Neural progenitor cell (in vitro differentiated cells): ENCODE results near the gene KRI1. TPM values are rescaled to one million over a fixed set of nuclear protein-coding genes. Genes with fewer than 3 reads are reported as not detected.

Experiments
- DNase-seq: peaks from one replicate; pipeline ENCODE4 v3.0.0-alpha.2; 2016; ENCODE audit warnings: low spot score
- H2AFZ ChIP-seq: fragments of 200-600 bp; sonication (generic); replicated peaks from 2 replicates; pipeline ENCODE4 v1.6.1; 2016; ENCODE audit warnings: antibody characterized with exemption
- H3F3A ChIP-seq: fragments of 200-600 bp; sonication (generic); 2 replicates; pipeline ENCODE4 v1.6.1; 2016; ENCODE audit warnings: antibody characterized with exemption, low read depth
- H3K27ac ChIP-seq: fragments of 200-600 bp; sonication (generic); 2 replicates; pipeline ENCODE4 v1.5.1; 2016; ENCODE audit warnings: mild to moderate bottlenecking
- H3K27me3 ChIP-seq: fragments of 200-600 bp; sonication (generic); 2 replicates; pipeline ENCODE4 v1.6.1; 2016; ENCODE audit warnings: mild to moderate bottlenecking, moderate library complexity
- H3K36me3 ChIP-seq: fragments of 200-600 bp; sonication (generic); 2 replicates; pipeline ENCODE4 v1.5.1; 2016
- H3K4me1 ChIP-seq: fragments of 200-600 bp; sonication (generic); 2 replicates; pipeline ENCODE4 v1.6.1; 2016; ENCODE audit warnings: mixed run types
- H3K4me2 ChIP-seq: fragments of 200-600 bp; sonication (generic); 2 replicates; pipeline ENCODE4 v1.6.1; 2016
- H3K4me3 ChIP-seq: fragments of 200-600 bp; sonication (generic); 2 replicates; pipeline ENCODE4 v1.5.1; 2016
- H3K79me2 ChIP-seq: fragments of 200-600 bp; sonication (generic); 2 replicates; pipeline ENCODE4 v1.6.1; 2016; ENCODE audit warnings: low read depth
- H3K9ac ChIP-seq: fragments of 200-600 bp; sonication (generic); 2 replicates; pipeline ENCODE4 v1.6.1; 2016
- H3K9me3 ChIP-seq: fragments of 200-600 bp; sonication (generic); 2 replicates; pipeline ENCODE4 v1.5.1; 2016; ENCODE audit warnings: low read depth
- H4K20me1 ChIP-seq: fragments of 200-600 bp; sonication (generic); 2 replicates; pipeline ENCODE4 v1.6.1; 2016; ENCODE audit warnings: low read depth
- H3K27ac Mint-ChIP-seq: 3 replicates; pipeline ENCODE4 v1.8.0; 2021; ENCODE audit warnings: mixed read lengths
- H3K27me3 Mint-ChIP-seq: 2 replicates; pipeline ENCODE4 v1.8.0; 2022; ENCODE audit warnings: low read depth, mild to moderate bottlenecking, inconsistent platforms, moderate library complexity, mixed read lengths; ENCODE audit not compliant: insufficient read depth
- H3K36me3 Mint-ChIP-seq: 3 replicates; pipeline ENCODE4 v1.8.0; 2021; ENCODE audit warnings: mixed read lengths
- H3K4me1 Mint-ChIP-seq: 3 replicates; pipeline ENCODE4 v1.8.0; 2021; ENCODE audit warnings: mixed read lengths
- H3K4me3 Mint-ChIP-seq: 3 replicates; pipeline ENCODE4 v1.8.0; 2021; ENCODE audit warnings: mild to moderate bottlenecking, moderate library complexity, mixed read lengths
- H3K9me3 Mint-ChIP-seq: 3 replicates; pipeline ENCODE4 v1.8.0; 2020; ENCODE audit warnings: mixed read lengths
- CTCF ChIP-seq: fragments of 200-600 bp; sonication (generic); IDR thresholded peaks from 2 replicates; pipeline ENCODE4 v1.5.1; 2017; ENCODE audit warnings: antibody characterized with exemption, mild to moderate bottlenecking
- EZH2 ChIP-seq: fragments of 200-600 bp; sonication (generic); IDR thresholded peaks from 2 replicates; pipeline ENCODE4 v1.6.1; 2017; ENCODE audit warnings: antibody characterized with exemption, mild to moderate bottlenecking, moderate library complexity
- EZH2phosphoT487 ChIP-seq: fragments of 200-600 bp; sonication (generic); IDR thresholded peaks from 2 replicates; pipeline ENCODE4 v1.6.1; 2017; ENCODE audit warnings: antibody characterized with exemption
- total RNA-seq: library from RNA; depleted of rRNA; stranded (reverse); fragments of >200 nt; gene quantifications from 2 replicates; pipeline ENCODE4 v1.2.3, GENCODE V29; 2015; ENCODE audit warnings: low replicate concordance

The KRI1 gene
- total RNA-seq, 1 donor from 2014 or later = 16.4 TPM

DNA sequence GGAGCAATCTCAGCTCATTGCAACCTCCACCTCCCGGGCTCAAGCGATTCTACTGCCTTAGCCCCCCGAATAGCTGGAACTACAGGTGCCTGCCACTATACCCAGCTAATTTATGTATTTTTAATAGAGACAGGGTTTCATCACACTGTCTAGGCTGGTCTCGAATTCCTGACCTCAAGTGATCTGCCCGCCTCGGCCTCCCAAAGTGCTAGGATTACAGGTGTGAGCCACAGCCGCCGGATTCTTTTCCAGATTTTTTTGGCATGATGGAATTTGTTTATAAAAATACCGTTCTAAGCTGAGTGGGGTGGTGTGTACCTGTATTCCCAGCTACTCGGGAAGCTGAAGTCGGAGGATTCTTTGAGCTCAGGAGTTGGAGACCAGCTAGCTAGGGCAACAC lies 28.1 kb downstream of the KRI1 start:
- no peaks in the 10 kb centered on the region for H4K20me1 ChIP-seq
- H3K36me3 ChIP-seq = no peaks in the 10 kb centered on the region
- Mint-ChIP-seq H3K27ac (no peak overlapping the region), H3K27me3 (peaks cover 7% of the 10 kb centered on the region), H3K4me3 (no peak overlapping the region), H3K9me3 (no peaks in the 10 kb centered on the region), H3K36me3 (no peaks in the 10 kb centered on the region), H3K4me1 (peaks cover 2% of the 10 kb centered on the region)
- TF ChIP-seq EZH2phosphoT487 (no peak), EZH2 (no peak), CTCF (no peak)
- peaks cover 4% of the 10 kb centered on the region for H3F3A ChIP-seq
- no peak overlapping the region for H2AFZ ChIP-seq
- no peak overlapping the region for H3K27ac ChIP-seq
- no peaks in the 10 kb centered on the region for H3K4me1 ChIP-seq
- no peaks in the 10 kb centered on the region for H3K79me2 ChIP-seq
- H3K27me3 ChIP-seq = no peaks in the 10 kb centered on the region
- H3K4me3 ChIP-seq = no peak overlapping the region
- H3K9ac ChIP-seq = no peak overlapping the region
- no peak overlapping the region for H3K4me2 ChIP-seq
- no peak for DNase-seq
- no peaks in the 10 kb centered on the region for H3K9me3 ChIP-seq

DNA sequence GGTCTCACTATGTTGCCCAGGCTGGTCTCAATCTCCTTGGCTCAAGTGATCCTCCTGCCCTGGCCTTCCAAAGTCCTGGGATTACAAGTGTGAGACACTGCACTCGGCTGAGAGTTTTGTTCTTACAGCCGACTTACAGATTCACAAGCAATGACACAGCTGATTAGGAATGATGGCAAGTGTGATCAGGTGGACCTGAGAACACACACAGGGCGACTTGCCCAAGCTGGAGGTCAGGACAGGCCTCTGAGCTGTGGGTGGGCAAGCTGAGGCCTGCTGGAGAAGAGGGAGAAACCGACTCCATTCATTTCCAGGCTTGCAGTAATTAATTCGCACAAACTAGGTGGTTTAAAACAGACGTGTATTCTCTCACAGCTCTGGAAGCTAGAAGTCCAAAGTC lies 30.2 kb downstream of the KRI1 start:
- H3K27me3 ChIP-seq = no peaks in the 10 kb centered on the region
- Mint-ChIP-seq H3K4me1 (no peaks in the 10 kb centered on the region), H3K27me3 (peaks cover 11% of the 10 kb centered on the region), H3K9me3 (no peaks in the 10 kb centered on the region), H3K27ac (no peak overlapping the region), H3K4me3 (no peak overlapping the region), H3K36me3 (no peaks in the 10 kb centered on the region)
- no peak overlapping the region for H3K27ac ChIP-seq
- no peaks in the 10 kb centered on the region for H3K9me3 ChIP-seq
- no peak overlapping the region for H3K4me2 ChIP-seq
- no peaks in the 10 kb centered on the region for H4K20me1 ChIP-seq
- no peaks in the 10 kb centered on the region for H3K79me2 ChIP-seq
- TF ChIP-seq EZH2 = no peak
- TF ChIP-seq CTCF = no peak
- no peak for TF ChIP-seq EZH2phosphoT487
- no peak overlapping the region for H2AFZ ChIP-seq
- no peaks in the 10 kb centered on the region for H3K4me1 ChIP-seq
- H3K9ac ChIP-seq = no peak overlapping the region
- H3K4me3 ChIP-seq = no peak overlapping the region
- H3F3A ChIP-seq = no peaks in the 10 kb centered on the region
- no peak for DNase-seq
- no peaks in the 10 kb centered on the region for H3K36me3 ChIP-seq

- no peaks in the 10 kb centered on the region for H3K4me1 ChIP-seq
- DNase-seq = no peak
- H2AFZ ChIP-seq = no peak overlapping the region
- H3F3A ChIP-seq = no peaks in the 10 kb centered on the region
- no peak overlapping the region for H3K4me2 ChIP-seq
- Mint-ChIP-seq H3K9me3 (no peaks in the 10 kb centered on the region), H3K4me3 (no peak overlapping the region), H3K4me1 (no peaks in the 10 kb centered on the region), H3K36me3 (no peaks in the 10 kb centered on the region), H3K27ac (no peak overlapping the region), H3K27me3 (peaks cover 11% of the 10 kb centered on the region)
- no peak overlapping the region for H3K9ac ChIP-seq
- no peaks in the 10 kb centered on the region for H3K79me2 ChIP-seq
- H3K9me3 ChIP-seq = no peaks in the 10 kb centered on the region
- no peak for TF ChIP-seq EZH2
- no peak for TF ChIP-seq EZH2phosphoT487
- TF ChIP-seq CTCF = no peak
- no peak overlapping the region for H3K4me3 ChIP-seq
- H4K20me1 ChIP-seq = no peaks in the 10 kb centered on the region
- no peaks in the 10 kb centered on the region for H3K36me3 ChIP-seq
- H3K27ac ChIP-seq = no peak overlapping the region
- no peaks in the 10 kb centered on the region for H3K27me3 ChIP-seq
Observed at GRCh38 chr19:10533646-10534386, 32.0 kb downstream of the KRI1 start.
